Neural cell (in vitro differentiated cells): Measurements from ENCODE around the gene ADGB. TPM values are rescaled to one million over a fixed set of nuclear protein-coding genes. Genes with fewer than 3 reads are reported as not detected.

Source experiments
- H2AFZ ChIP-seq: fragments of 200-600, 300-800 bp; sonication (generic), shearing (Covaris generic); 2 replicates; pipeline ENCODE4 v1.6.0; 2014; ENCODE audit warnings: low read depth, mild to moderate bottlenecking, antibody characterized with exemption, low read length, moderate library complexity
- H3F3A ChIP-seq: fragments of 200-600 bp; shearing (Covaris generic); 2 replicates; pipeline ENCODE4 v1.6.1; 2016; ENCODE audit warnings: mild to moderate bottlenecking, moderate library complexity, mixed read lengths, antibody characterized with exemption, low read length; ENCODE audit not compliant: insufficient read depth, poor library complexity, severe bottlenecking
- H3K27ac ChIP-seq: fragments of 200-600, 300-800 bp; sonication (generic), shearing (Covaris generic); 2 replicates; pipeline ENCODE4 v1.5.1; 2014; ENCODE audit warnings: mild to moderate bottlenecking, low read length, moderate library complexity
- H3K27me3 ChIP-seq: fragments of 300-800, 200-600 bp; sonication (generic), shearing (Covaris generic); 2 replicates; pipeline ENCODE4 v1.6.0; 2014; ENCODE audit warnings: mild to moderate bottlenecking, low read depth, low read length, moderate library complexity; ENCODE audit not compliant: insufficient read depth
- H3K36me3 ChIP-seq: fragments of 300-800, 200-600 bp; sonication (generic), shearing (Covaris generic); 2 replicates; pipeline ENCODE4 v1.5.1; 2014; ENCODE audit warnings: mild to moderate bottlenecking, antibody characterized with exemption, low read length, moderate library complexity; ENCODE audit not compliant: insufficient read depth
- H3K4me2 ChIP-seq: fragments of 300-800, 200-600 bp; sonication (generic), shearing (Covaris generic); 2 replicates; pipeline ENCODE4 v1.6.0; 2014; ENCODE audit warnings: mild to moderate bottlenecking, low read length
- H3K4me3 ChIP-seq: fragments of 300-800, 200-600 bp; sonication (generic), shearing (Covaris generic); 2 replicates; pipeline ENCODE4 v1.5.1; 2014; ENCODE audit warnings: mild to moderate bottlenecking, low read length, moderate library complexity
- H3K79me2 ChIP-seq: fragments of 200-600 bp; shearing (Covaris generic); replicated peaks from 2 replicates; pipeline ENCODE4 v1.6.0; 2014; ENCODE audit warnings: mild to moderate bottlenecking, low read length, moderate library complexity; ENCODE audit not compliant: insufficient read depth
- H3K9ac ChIP-seq: fragments of 300-800, 200-600 bp; sonication (generic), shearing (Covaris generic); 2 replicates; pipeline ENCODE4 v1.6.1; 2016; ENCODE audit warnings: mild to moderate bottlenecking, low read length, mixed read lengths
- H3K9me2 ChIP-seq: fragments of 200-600 bp; shearing (Covaris generic); 2 replicates; pipeline ENCODE4 v1.6.1; 2016; ENCODE audit warnings: mild to moderate bottlenecking, low read length, mixed read lengths; ENCODE audit not compliant: insufficient read depth
- H3K9me3 ChIP-seq: fragments of 200-600, 300-800 bp; sonication (generic), shearing (Covaris generic); 2 replicates; pipeline ENCODE4 v1.6.1; 2016; ENCODE audit warnings: mild to moderate bottlenecking, mixed run types, low read length, moderate library complexity, mixed read lengths
- H4K20me1 ChIP-seq: fragments of 200-600 bp; shearing (Covaris generic); 2 replicates; pipeline ENCODE4 v1.6.1; 2016; ENCODE audit warnings: mild to moderate bottlenecking, mixed run types; ENCODE audit not compliant: insufficient read depth
- CTCF ChIP-seq: fragments of 450-650 bp; IDR thresholded peaks from 2 replicates; pipeline ENCODE4 v1.5.1; 2014; ENCODE audit warnings: antibody characterized with exemption, mild to moderate bottlenecking, moderate library complexity; ENCODE audit not compliant: poor library complexity, severe bottlenecking
- EP300 ChIP-seq: fragments of 450-650 bp; conservative IDR thresholded peaks from 2 replicates; pipeline ENCODE4 v1.6.1; 2014; ENCODE audit warnings: antibody characterized with exemption, mild to moderate bottlenecking, moderate library complexity; ENCODE audit not compliant: poor library complexity, severe bottlenecking
- EZH2 ChIP-seq: fragments of 200-600, 300-800 bp; shearing (Covaris generic), sonication (generic); IDR thresholded peaks from 2 replicates; pipeline ENCODE4 v1.6.1; 2014; ENCODE audit warnings: antibody characterized with exemption, low read length, borderline replicate concordance, mild to moderate bottlenecking; ENCODE audit not compliant: insufficient read depth, poor library complexity, severe bottlenecking
- MXI1 ChIP-seq: fragments of 450-650 bp; conservative IDR thresholded peaks from 2 replicates; pipeline ENCODE4 v1.6.1; 2014; ENCODE audit warnings: antibody characterized with exemption, mild to moderate bottlenecking; ENCODE audit not compliant: poor library complexity, severe bottlenecking
- POLR2AphosphoS5 ChIP-seq: IDR thresholded peaks from 2 replicates; pipeline ENCODE4 v1.6.1; 2012
- RAD21 ChIP-seq: fragments of 450-650 bp; conservative IDR thresholded peaks from 2 replicates; pipeline ENCODE4 v1.6.1; 2014; ENCODE audit warnings: antibody characterized with exemption, mild to moderate bottlenecking, moderate library complexity
- REST ChIP-seq: IDR thresholded peaks from 2 replicates; pipeline ENCODE4 v1.6.1; 2012; ENCODE audit warnings: borderline replicate concordance
- SMC3 ChIP-seq: fragments of 450-650 bp; conservative IDR thresholded peaks from 2 replicates; pipeline ENCODE4 v1.6.1; 2014; ENCODE audit warnings: antibody characterized with exemption, mild to moderate bottlenecking, moderate library complexity; ENCODE audit not compliant: poor library complexity
- TAF1 ChIP-seq: IDR thresholded peaks from 2 replicates; pipeline ENCODE4 v1.6.1; 2012; ENCODE audit warnings: low read depth
- polyA plus RNA-seq: library from polyadenylated mRNA; depleted of rRNA; stranded (reverse); fragments of >200 nt; gene quantifications from 2 replicates; pipeline ENCODE4 v1.2.3, GENCODE V29; 2014

The ADGB gene
- polyA plus RNA-seq, 1 donor from 2014 or later: not detected

DNA sequence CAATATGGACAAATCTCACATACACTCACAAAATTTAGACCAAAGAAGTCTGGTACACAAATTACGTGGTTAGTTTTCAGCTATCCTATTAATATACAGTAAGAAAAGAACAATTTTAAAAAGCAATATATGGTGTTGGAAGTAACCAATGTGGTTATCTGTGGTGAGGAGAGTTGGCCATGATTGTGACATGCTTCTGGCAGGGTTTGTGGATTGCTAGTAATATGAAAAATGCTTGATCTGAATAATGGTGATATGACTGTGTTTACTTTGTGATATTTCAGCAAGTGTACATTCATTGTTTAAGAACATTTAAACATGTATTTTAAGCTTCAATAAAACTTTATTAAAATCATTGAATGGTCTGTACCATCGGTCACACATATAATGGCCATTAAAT lies 99.1 kb downstream of the ADGB start:
- H3K27ac ChIP-seq: no peak overlapping the region
- no peaks in the 10 kb centered on the region for H3K36me3 ChIP-seq
- H3K27me3 ChIP-seq: no peaks in the 10 kb centered on the region
- H3K9me3 ChIP-seq: no peaks in the 10 kb centered on the region
- H3F3A ChIP-seq: no peaks in the 10 kb centered on the region
- no peak for TF ChIP-seq EZH2
- no peaks in the 10 kb centered on the region for H4K20me1 ChIP-seq
- no peaks in the 10 kb centered on the region for H3K79me2 ChIP-seq
- H3K9ac ChIP-seq: no peak overlapping the region
- H3K4me2 ChIP-seq: no peak overlapping the region
- no peak overlapping the region for H2AFZ ChIP-seq
- H3K9me2 ChIP-seq: no peaks in the 10 kb centered on the region
- H3K4me3 ChIP-seq: no peak overlapping the region

DNA sequence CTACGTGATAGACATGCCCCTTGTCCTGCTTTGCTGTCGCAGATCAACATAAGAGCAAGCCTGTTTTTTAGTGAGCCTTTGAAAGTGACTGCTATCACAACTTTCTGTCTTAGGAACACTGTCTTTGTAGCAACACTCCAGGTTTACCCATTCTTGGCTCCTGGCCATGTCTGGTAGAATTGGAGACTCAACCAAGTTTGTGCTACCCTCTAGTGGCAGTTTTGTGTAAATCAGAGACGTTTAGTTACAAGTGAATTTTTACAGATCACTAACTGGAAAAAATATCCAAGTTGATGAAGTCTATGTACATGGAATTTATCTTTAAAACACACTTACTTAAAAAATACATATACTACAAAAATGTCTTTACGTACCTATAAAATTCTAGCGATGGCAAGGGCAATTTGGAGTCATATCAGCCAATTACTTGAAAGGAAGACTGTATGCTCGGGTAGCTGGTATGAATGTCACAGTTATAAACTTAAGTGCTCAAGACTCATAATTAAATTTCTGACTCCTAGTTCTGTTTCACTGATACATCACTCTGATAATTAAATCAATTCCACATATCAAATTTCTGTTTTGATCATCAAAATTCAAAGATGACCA lies 101.4 kb downstream of the ADGB start:
- no peak overlapping the region for H2AFZ ChIP-seq
- no peak overlapping the region for H3K4me2 ChIP-seq
- H3K36me3 ChIP-seq: no peaks in the 10 kb centered on the region
- H3K9ac ChIP-seq: no peak overlapping the region
- no peak for TF ChIP-seq REST
- TF ChIP-seq CTCF: peak; percentile 87
- TF ChIP-seq RAD21: peak; percentile 94
- peak; percentile 94 for TF ChIP-seq SMC3
- no peak overlapping the region for H3K27ac ChIP-seq
- H3K9me3 ChIP-seq: no peaks in the 10 kb centered on the region
- no peaks in the 10 kb centered on the region for H4K20me1 ChIP-seq
- no peaks in the 10 kb centered on the region for H3F3A ChIP-seq
- no peaks in the 10 kb centered on the region for H3K79me2 ChIP-seq
- no peak overlapping the region for H3K4me3 ChIP-seq
- no peaks in the 10 kb centered on the region for H3K27me3 ChIP-seq
- no peaks in the 10 kb centered on the region for H3K9me2 ChIP-seq

GRCh38 chr6:146701632-146702031 lies 102.9 kb downstream of the ADGB start:
- no peak for TF ChIP-seq SMC3
- no peak for TF ChIP-seq MXI1
- TF ChIP-seq REST: no peak
- no peak for TF ChIP-seq CTCF
- TF ChIP-seq RAD21: no peak
- TF ChIP-seq EP300: no peak
- TF ChIP-seq TAF1: no peak
- no peak for TF ChIP-seq POLR2AphosphoS5
- no peak for TF ChIP-seq EZH2
- Histone ChIP-seq H2AFZ (no peak overlapping the region), H3K79me2 (no peaks in the 10 kb centered on the region), H3K9me3 (no peaks in the 10 kb centered on the region), H3K36me3 (no peaks in the 10 kb centered on the region), H4K20me1 (no peaks in the 10 kb centered on the region), H3F3A (no peaks in the 10 kb centered on the region), H3K9ac (no peak overlapping the region), H3K4me3 (no peak overlapping the region), H3K9me2 (no peaks in the 10 kb centered on the region), H3K4me2 (no peak overlapping the region), H3K27me3 (no peaks in the 10 kb centered on the region), H3K27ac (no peak overlapping the region)
